CD4-positive, alpha-beta T cell treated with Interleukin-1 beta for 1 hour (primary cell): ENCODE measurements around the gene ADORA3.
A peak's percentile ranks its signal among the peaks of the same experiment; 100 is the strongest.

Source experiments
- DNase-seq, 2 donors: peaks; one replicate each; pipeline ENCODE4 v3.0.0-alpha.2; 2020 to 2022

The ADORA3 gene

GRCh38 chr1:111474106-111474505 is 29.3 kb downstream of the ADORA3 start:
- no peak for DNase-seq

GRCh38 chr1:111471538-111471937 is 31.9 kb downstream of the ADORA3 start:
- DNase-seq = no peak

GRCh38 chr1:111471012-111471411 is 32.4 kb downstream of the ADORA3 start:
- DNase-seq = peak; percentile 83 to 87

GRCh38 chr1:111470596-111470995 is 32.8 kb downstream of the ADORA3 start:
- peak in 1 of 2 donors; percentile 19 for DNase-seq

- DNase-seq = no peak
These were observed 33.9 kb downstream of the ADORA3 start for GRCh38 chr1:111469539-111469938.

- no peak for DNase-seq
These were observed 34.7 kb downstream of the ADORA3 start for GRCh38 chr1:111468717-111469100.

GRCh38 chr1:111467865-111468716 is 35.3 kb downstream of the ADORA3 start:
- DNase-seq = no peak

GRCh38 chr1:111466480-111466879 is 37.0 kb downstream of the ADORA3 start:
- DNase-seq = no peak

GRCh38 chr1:111465754-111466153 is 37.7 kb downstream of the ADORA3 start:
- no peak for DNase-seq

- DNase-seq = no peak
These were observed 40.3 kb downstream of the ADORA3 start for GRCh38 chr1:111463029-111463683.

- DNase-seq = no peak
These were observed 40.9 kb downstream of the ADORA3 start for GRCh38 chr1:111462370-111463028.

GRCh38 chr1:111461765-111462164 is 41.7 kb downstream of the ADORA3 start:
- no peak for DNase-seq

GRCh38 chr1:111455642-111456031 is 47.8 kb downstream of the ADORA3 start:
- DNase-seq = no peak

GRCh38 chr1:111454859-111455641 is 48.4 kb downstream of the ADORA3 start:
- DNase-seq = no peak

- DNase-seq = no peak
These were observed 49.7 kb downstream of the ADORA3 start for GRCh38 chr1:111453706-111454105.

GRCh38 chr1:111452581-111452980 is 50.9 kb downstream of the ADORA3 start:
- no peak for DNase-seq

- no peak for DNase-seq
These were observed 53.2 kb downstream of the ADORA3 start for GRCh38 chr1:111450185-111450584.

GRCh38 chr1:111449703-111450017 is 53.8 kb downstream of the ADORA3 start:
- no peak for DNase-seq
